CD4-positive, alpha-beta T cell (primary cell): ENCODE data around the gene PLGRKT. TPM values are rescaled to one million over a fixed set of nuclear protein-coding genes. Genes with fewer than 3 reads are reported as not detected.

Experiments
- ATAC-seq: fragments of 200-7000 bp; cut with Tn5 transposase; one replicate; pipeline ENCODE4 v1.10.0; 2022; ENCODE audit warnings: mild to moderate bottlenecking; ENCODE audit not compliant: poor library complexity
- CTCF ChIA-PET: fragments of 350-600 bp; sonication (Branson Sonifier 250); formaldehyde crosslinking; loops from one replicate; lab custom pipeline; 2021; ENCODE audit warnings: antibody characterized with exemption, inconsistent platforms; lab: Charles Lee
- POLR2A ChIA-PET: fragments of 350-600 bp; sonication (Branson Sonifier 250); formaldehyde crosslinking; loops from one replicate; lab custom pipeline; 2021; ENCODE audit warnings: antibody characterized with exemption, inconsistent platforms; lab: Charles Lee
- DNase-seq, 14 experiments: peaks; one replicate each; pipeline ENCODE4 v3.0.0-alpha.2; 2013 to 2020; ENCODE audit warnings: mixed read lengths in 2 of 14
- H3K27ac ChIP-seq, 2 donors: one replicate each; pipeline versions ENCODE4 v1.5.1 to v1.7.0; 2013; ENCODE audit warnings: low read length in 2 of 2, low read depth in 1 of 2, mild to moderate bottlenecking in 1 of 2
- H3K27me3 ChIP-seq, 2 experiments: 1 replicate in 1 of 2; 2 replicates in 1 of 2; pipeline versions ENCODE4 v1.6.1 to v1.7.0; 2013; ENCODE audit warnings: low read length in 2 of 2, control low read depth in 1 of 2, mild to moderate bottlenecking in 1 of 2, moderate library complexity in 1 of 2; ENCODE audit not compliant: insufficient read depth in 2 of 2, control insufficient read depth in 1 of 2
- H3K36me3 ChIP-seq: one replicate; pipeline ENCODE4 v1.6.1; 2013; ENCODE audit warnings: low read length, control low read depth; ENCODE audit not compliant: insufficient read depth
- H3K4me1 ChIP-seq: one replicate; pipeline ENCODE4 v1.6.1; 2013; ENCODE audit warnings: low read length, control low read depth; ENCODE audit not compliant: insufficient read depth
- H3K4me3 ChIP-seq: one replicate; pipeline ENCODE4 v1.5.1; 2013; ENCODE audit warnings: mild to moderate bottlenecking, low read length, moderate library complexity
- H3K9me3 ChIP-seq, 2 experiments: 1 replicate in 1 of 2; 2 replicates in 1 of 2; pipeline versions ENCODE4 v1.6.1 to v1.7.0; 2013; ENCODE audit warnings: low read length in 2 of 2, mild to moderate bottlenecking in 2 of 2, control low read depth in 1 of 2, moderate library complexity in 1 of 2; ENCODE audit not compliant: control insufficient read depth in 1 of 2, insufficient read depth in 1 of 2
- H3K27ac Mint-ChIP-seq: one replicate; pipeline ENCODE4 v1.8.0; 2020; ENCODE audit warnings: mixed read lengths
- H3K27me3 Mint-ChIP-seq: one replicate; pipeline ENCODE4 v1.8.0; 2021; ENCODE audit warnings: mixed read lengths
- H3K36me3 Mint-ChIP-seq: one replicate; pipeline ENCODE4 v1.8.0; 2021; ENCODE audit warnings: low read depth, mixed read lengths
- H3K4me1 Mint-ChIP-seq: one replicate; pipeline ENCODE4 v1.8.0; 2021; ENCODE audit warnings: low read depth, mixed read lengths
- H3K4me3 Mint-ChIP-seq: one replicate; pipeline ENCODE4 v1.8.0; 2020; ENCODE audit warnings: mild to moderate bottlenecking, mixed read lengths
- H3K9me3 Mint-ChIP-seq: one replicate; pipeline ENCODE4 v1.8.0; 2020; ENCODE audit warnings: mixed read lengths
- intact Hi-C, 2 experiments: fragments of 100-400 bp; cut with DNase I in 1 of 2; cut with micrococcal nuclease in 1 of 2; formaldehyde crosslinking; loops; one replicate each; pipeline versions ENCODE4 v1.15.1 to v1.9.0; 2023 to 2025; cut with DNase I, micrococcal nuclease
- total RNA-seq, 174 experiments: library from RNA in 2 of 174; stranded (reverse) in 2 of 174; gene quantifications; one replicate each; pipeline ENCODE4 v1.2.3 and lab custom pipeline; 2021 to 2026
- TF ChIP-seq, protein P1 (sequence below): fragments of 200-600 bp; IDR thresholded peaks from one replicate; pipeline ENCODE4 v1.8.0; 2022; ENCODE audit warnings: antibody characterized with exemption, mild to moderate bottlenecking

Gene PLGRKT
- total RNA-seq, 2 experiments from 2014 or later = 13.8 to 15.6 TPM

- Mint-ChIP-seq H3K4me3 (no peak overlapping the region), H3K36me3 (no peaks in the 10 kb centered on the region), H3K27me3 (no peaks in the 10 kb centered on the region), H3K27ac (no peak overlapping the region), H3K9me3 (no peaks in the 10 kb centered on the region), H3K4me1 (no peaks in the 10 kb centered on the region)
- CTCF ChIA-PET = no interaction called here
- H3K27me3 ChIP-seq = no peaks in the 10 kb centered on the region
- DNase-seq = no peak
- H3K27ac ChIP-seq = no peak overlapping the region
- no peak overlapping the region for H3K4me3 ChIP-seq
- ATAC-seq = no peak
- H3K4me1 ChIP-seq = no peaks in the 10 kb centered on the region
- POLR2A ChIA-PET = interaction anchor here (0.6 to 1.8 kb wide), 2 partner anchors 33 to 227 kb away, joined by 3 to 6 read pairs; partner anchors contain the start of gene CD274
- H3K9me3 ChIP-seq = no peaks in the 10 kb centered on the region
- TF ChIP-seq, protein P1, sequence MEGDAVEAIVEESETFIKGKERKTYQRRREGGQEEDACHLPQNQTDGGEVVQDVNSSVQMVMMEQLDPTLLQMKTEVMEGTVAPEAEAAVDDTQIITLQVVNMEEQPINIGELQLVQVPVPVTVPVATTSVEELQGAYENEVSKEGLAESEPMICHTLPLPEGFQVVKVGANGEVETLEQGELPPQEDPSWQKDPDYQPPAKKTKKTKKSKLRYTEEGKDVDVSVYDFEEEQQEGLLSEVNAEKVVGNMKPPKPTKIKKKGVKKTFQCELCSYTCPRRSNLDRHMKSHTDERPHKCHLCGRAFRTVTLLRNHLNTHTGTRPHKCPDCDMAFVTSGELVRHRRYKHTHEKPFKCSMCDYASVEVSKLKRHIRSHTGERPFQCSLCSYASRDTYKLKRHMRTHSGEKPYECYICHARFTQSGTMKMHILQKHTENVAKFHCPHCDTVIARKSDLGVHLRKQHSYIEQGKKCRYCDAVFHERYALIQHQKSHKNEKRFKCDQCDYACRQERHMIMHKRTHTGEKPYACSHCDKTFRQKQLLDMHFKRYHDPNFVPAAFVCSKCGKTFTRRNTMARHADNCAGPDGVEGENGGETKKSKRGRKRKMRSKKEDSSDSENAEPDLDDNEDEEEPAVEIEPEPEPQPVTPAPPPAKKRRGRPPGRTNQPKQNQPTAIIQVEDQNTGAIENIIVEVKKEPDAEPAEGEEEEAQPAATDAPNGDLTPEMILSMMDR = no peak
- intact Hi-C loops = no loop called here
- H3K36me3 ChIP-seq = no peaks in the 10 kb centered on the region
Observed at GRCh38 chr9:5483306-5483705, 45.6 kb upstream of the PLGRKT start.

DNA sequence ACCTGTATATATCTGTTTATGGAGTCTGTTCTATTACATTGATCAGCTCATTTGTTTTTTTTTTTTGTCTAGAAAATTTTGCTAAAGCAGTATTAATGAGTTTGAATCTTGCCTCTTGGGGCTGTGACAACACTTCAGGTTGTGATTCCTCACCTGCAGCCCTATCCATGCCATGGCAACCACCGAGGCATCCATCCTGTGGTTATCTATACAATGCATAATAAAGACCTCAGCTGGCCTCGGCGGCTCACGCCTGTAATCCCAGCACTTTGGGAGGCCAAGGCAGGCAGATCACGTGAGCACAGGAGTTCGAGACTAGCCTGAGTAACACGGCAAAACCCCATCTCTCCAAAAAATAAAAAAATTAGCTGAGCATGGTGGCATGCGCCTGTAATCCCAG is 44.5 kb upstream of the PLGRKT start:
- ChIA-PET POLR2A (no interaction called here), CTCF (no interaction called here)
- TF ChIP-seq, protein P1 = no peak
- DNase-seq (no peak), ATAC-seq (no peak)
- H3K4me3 ChIP-seq = no peak overlapping the region
- no peak overlapping the region for H3K27ac ChIP-seq
- Mint-ChIP-seq H3K27me3 (no peaks in the 10 kb centered on the region), H3K4me1 (no peaks in the 10 kb centered on the region), H3K27ac (no peak overlapping the region), H3K36me3 (no peaks in the 10 kb centered on the region), H3K9me3 (no peaks in the 10 kb centered on the region), H3K4me3 (no peak overlapping the region)
- no peaks in the 10 kb centered on the region for H3K4me1 ChIP-seq
- intact Hi-C loops = no loop called here
- H3K9me3 ChIP-seq = peaks cover 0 to 5% of the 10 kb centered on the region in 2 experiments
- H3K36me3 ChIP-seq = no peaks in the 10 kb centered on the region
- H3K27me3 ChIP-seq = no peaks in the 10 kb centered on the region

DNA sequence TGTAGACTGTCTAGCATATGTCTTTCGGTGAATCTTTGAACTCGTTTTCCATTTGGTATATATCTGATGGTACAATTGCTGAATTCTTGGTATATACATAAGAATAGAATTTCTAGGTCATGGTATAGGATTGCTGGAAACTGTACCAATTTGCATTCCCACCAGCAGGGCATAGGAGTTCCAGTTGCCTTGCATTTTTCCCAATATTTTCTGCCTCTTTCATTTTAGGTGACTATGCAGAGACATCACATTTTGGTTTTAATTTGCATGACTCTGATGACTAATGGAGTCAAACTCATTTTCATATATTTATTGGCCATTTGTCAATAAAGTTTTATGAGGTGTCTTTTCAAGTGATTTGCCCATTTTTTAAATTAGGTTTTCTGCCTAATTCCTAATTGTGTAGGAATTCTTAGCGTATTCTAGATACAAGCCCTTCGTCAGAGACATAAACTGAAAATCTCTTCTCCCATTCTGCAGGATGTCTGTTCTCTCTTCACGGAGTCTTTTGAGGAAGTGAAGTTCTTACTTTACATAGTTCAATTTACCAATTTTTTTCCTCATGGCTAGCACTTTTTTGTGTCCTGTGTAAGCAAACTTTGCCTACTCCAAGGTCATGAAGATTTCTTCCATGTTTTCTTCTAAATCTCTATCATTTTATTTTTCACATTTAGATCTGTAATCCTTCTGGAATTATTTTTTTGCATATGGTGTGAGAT is 43.8 kb upstream of the PLGRKT start:
- no peaks in the 10 kb centered on the region for H3K4me1 ChIP-seq
- CTCF ChIA-PET = interaction anchor here (1.5 kb wide), 1 partner anchor 119 kb away, joined by 3 read pairs; no protein-coding TSS in a partner anchor
- Mint-ChIP-seq H3K4me3 (no peak overlapping the region), H3K27ac (no peak overlapping the region), H3K36me3 (no peaks in the 10 kb centered on the region), H3K9me3 (peaks cover under 1% of the 10 kb centered on the region), H3K4me1 (no peaks in the 10 kb centered on the region), H3K27me3 (no peaks in the 10 kb centered on the region)
- H3K36me3 ChIP-seq = no peaks in the 10 kb centered on the region
- no peak overlapping the region for H3K27ac ChIP-seq
- peaks cover 0 to 5% of the 10 kb centered on the region in 2 experiments for H3K9me3 ChIP-seq
- TF ChIP-seq, protein P1 = no peak
- intact Hi-C loops = no loop called here
- POLR2A ChIA-PET = no interaction called here
- DNase-seq (no peak), ATAC-seq (no peak)
- no peaks in the 10 kb centered on the region for H3K27me3 ChIP-seq
- no peak overlapping the region for H3K4me3 ChIP-seq
